ENCODE results near the gene SEMA5B.

SEMA5B gene

DNA sequence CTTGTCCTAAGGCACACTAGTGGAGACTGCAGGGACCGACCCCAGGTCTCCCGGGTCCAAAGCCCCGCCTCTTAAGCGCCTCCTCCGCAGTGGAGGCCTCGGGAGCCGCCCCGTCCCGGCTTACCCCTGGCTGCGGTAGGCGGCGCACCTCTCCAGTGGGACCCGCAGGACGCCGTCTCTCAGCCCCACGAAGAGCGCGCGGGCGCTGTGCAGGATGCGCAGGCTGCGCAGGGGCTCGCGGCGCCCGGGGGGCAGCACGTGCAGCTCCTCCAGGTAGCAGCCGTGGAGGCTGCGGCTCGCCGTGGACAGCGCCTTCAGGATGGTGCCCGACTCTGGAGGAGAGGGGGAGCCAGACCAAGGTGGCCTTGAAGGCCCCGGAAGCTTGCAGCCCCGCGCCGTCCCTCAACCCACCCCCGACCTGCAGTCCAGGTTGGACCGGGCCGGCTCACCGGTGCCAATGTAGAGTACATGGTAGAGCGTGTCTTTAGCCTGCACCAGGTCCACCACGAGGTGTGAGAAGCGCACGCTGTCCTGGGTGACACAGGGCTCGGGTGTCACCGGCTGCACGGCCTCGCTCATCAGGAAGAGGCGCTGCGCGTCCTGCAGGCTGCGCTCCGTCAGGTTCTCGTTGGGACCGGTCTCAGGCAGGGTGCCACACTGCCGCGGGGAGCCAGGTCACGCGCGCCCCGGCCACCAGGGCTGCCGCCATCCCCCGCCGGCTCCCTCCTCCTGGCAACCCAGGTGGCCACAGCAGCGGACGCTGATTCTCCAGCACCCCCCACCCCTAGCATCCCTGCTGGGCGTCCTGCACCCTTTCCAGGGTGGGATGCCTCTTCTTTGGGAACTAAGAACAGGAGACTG, 105.5 kb downstream of the SEMA5B start:
- no peak for DNase-seq

DNA sequence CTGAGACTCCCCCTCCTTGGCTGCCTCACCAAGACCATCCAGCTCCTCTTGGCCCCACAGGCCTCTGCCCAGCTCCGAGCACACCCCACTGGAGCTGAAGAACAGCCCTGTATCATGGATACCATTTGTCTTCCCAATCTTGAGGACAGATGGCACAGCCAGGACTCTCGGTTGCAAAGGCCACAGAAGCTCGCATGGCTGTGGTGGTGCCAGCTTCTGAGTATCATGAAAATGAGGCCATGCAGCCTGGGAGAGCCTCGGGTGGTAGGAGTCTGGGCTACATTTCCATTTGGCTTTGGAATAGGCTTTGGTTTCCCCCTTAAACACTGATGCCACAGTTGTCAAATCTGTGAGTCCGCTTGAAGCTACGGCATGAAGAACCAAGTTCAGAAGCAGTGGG, 106.6 kb downstream of the SEMA5B start:
- no peak for DNase-seq

DNA sequence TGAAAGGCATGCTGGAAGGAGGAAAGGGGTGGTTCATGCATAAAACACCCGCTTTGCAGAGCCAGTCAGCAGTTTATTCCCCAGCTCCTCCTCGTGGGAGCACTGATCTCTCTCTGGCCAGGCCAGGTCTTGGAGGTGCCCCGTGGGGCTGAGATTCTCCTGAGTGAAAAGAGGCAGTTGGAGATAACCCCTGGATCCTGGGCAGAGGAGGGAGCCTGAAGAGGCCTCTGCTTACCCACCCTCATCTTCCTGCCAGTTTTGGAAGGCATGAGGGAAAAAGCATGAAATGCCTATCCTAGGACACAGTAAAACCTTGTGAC, 108.3 kb downstream of the SEMA5B start:
- DNase-seq = no peak

DNA sequence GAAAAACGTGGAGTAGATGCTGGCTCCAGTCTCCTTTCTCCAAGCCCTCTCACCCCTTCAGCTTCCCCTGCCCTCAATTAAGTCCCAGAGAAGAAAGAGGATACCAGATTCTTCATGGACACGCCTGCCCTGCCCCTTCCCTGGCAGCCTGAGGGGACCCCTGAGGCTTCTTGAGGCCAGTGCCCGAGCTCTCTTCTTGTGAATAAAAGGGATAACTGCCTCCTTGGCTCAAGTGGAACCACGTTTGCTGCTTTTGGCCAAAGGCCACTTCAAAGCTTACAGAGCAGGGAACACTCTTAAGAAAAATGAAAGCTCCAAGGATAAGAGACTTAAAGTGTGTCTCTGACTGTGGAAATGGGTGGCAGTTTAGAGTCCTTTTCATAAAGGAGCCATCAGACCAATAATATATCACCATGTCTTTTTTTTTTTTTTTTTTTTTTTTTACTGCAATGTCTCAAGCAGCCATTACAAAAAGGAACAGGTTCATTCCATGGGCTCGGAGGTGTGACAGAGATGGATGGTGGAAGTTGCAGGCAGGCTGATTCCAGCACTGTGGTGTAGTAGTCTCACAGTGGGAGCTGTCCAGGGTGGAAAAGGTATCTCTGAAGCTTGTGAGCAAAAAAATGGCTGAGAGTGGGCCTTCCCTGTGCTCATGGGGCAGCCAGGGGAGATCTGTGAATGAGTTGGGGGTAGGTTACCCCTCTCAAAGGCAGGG, 108.8 kb downstream of the SEMA5B start:
- no peak for DNase-seq

DNA sequence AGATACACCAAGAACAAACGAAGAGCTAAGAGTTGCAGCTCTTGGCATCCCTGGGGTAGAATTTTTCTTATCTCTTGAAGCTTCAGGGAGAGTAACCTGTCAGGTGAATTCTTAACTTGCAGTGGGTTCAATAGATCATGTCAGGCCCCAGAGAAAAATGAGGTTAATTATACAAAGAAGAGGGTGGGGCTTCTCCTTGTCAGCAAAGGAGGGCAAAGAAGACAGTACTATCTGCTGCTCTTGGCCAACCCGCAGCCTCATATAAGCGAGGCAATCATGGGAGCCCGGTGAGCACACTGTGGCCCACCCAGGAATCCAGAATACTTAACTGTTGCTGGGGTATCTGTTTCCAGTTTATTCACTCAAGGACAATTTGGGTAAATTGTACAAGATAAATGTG, 110.2 kb downstream of the SEMA5B start:
- no peak for DNase-seq

DNA sequence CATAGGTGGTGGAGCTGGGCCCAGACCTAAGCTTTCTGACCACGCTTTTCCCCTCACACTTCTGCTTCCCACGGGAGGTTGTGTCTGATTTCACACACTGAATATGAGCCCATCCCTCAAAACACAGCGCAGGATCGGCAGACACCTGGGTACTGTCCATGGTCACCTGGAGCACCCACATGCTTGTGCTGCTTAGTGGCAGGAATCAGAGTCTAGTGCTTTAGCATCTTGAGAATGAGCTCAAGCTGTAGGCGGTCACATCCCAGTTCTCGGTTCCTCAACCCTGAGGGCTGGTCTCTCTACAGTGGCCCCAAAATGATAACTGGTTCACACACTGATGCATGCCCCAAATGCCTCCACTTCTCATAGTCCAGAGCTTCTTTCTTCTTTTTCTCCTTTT, 111.0 kb downstream of the SEMA5B start:
- no peak for DNase-seq

DNA sequence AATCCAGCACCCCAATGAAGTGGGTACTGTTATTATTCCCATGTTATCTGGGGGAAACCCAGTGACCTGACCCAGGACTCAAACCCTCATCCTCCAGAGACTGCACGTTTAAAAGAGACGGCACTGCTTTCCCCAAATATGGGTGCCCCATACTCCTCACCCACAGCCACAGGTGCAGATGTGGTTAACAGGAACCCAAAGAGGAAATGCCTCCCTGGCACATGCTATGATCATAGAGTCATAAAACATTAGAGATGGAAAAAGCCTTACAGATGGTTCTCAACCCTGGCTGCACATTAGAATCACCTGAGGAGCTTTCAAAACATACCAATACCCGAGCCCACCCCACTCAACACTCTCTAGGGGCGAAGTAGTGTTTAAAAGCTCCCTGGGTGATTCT, 111.5 kb downstream of the SEMA5B start:
- DNase-seq = no peak

DNA sequence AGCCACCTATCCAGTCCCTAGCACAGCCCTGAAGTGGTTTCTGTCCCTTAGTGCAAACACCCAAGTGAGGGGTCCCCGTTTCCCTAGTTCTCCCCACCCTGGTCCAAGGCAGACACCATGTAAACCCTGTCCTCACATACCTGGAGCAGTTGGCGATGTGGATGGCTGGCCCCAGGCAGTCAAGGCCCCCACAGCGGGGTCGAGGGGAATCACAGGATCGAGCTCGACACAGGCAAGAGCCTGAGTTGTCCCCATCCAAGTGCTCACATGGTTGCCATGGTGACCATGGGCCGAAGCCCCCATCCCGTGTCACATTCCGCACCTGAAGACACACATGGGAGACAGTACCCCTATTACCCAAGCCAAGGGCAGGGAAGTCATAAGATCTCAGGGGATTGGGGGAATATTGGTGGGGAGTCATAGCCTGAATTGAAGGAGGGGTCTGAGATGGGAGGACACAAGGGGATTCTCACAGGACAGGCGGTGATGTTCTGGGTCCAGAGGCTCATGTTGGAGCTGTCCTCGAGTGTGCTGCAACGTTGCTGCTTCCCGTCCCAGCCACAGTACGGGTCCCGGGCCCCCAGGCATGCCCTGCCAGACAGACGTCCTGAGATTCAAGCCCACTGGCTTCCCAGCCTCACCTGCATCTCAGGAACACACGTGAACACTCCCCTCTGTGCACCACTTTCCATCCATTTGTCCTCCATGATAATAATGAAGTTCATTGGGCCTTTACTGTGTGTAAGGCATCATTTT, 112.1 kb downstream of the SEMA5B start:
- DNase-seq = no peak

DNA sequence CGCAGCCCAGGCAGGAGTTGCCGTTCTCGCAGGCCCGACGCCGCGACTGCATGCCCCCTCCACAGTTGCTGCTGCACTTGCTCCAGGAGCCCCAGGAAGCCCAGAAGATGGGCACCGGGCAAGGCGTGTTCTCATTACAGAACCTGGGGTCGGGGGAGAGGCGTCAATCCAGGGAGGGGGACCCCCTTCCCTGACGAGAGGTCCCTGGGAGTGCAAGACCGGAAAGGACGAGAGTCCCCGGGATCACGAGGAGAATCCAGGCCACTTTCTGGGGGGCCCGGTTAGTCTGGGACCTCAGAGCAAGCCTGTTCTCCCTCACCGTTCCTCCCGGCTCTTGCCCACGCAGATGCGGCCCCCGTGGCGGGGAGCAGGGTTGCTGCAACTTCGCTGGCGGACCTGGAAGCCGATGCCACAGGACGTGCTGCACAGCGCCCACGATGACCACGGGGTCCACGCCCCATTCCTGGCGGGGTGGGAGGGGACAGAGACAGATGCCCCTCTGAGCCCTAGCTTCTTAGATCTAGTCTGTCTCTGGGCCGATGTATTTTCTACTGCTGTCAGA, 113.9 kb downstream of the SEMA5B start:
- DNase-seq = no peak

DNA sequence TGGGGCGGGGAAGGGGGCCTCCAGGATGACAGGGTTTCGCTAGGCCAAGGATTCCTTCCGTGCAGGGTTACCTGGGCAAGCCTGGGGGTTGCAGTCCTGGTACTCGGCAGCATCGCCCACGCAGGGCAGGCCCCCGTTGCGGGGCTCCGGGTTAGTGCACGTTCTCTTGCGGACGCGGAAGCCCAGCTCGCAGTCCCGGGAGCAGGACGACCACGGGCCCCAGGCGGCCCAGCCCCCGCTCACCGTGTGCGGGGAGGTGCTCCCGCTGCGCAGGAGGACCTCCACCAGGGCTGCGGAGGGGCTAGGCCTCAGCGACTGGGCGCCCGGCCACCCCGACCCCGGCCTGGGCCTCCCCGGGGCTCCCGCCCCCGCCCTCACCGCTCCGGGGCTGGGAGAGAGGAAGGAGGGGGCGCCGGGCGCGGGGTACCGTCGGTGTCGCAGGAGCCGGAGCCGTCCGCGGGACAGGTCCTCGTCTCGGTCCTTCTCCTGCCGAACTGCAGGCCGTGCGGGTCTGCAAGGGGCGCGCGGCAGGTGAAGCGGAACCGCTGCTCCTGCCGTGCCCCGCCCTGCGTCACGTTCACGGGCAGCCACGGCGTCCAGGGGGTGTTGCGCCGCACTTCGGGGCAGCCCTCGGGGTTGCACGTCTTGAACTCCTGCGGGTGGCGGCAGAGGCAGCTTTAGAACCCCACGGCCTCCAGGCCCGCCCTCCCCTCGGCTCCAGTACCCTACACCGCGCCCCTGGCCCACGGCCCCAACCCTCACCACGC, 114.6 kb downstream of the SEMA5B start:
- DNase-seq = no peak

DNA sequence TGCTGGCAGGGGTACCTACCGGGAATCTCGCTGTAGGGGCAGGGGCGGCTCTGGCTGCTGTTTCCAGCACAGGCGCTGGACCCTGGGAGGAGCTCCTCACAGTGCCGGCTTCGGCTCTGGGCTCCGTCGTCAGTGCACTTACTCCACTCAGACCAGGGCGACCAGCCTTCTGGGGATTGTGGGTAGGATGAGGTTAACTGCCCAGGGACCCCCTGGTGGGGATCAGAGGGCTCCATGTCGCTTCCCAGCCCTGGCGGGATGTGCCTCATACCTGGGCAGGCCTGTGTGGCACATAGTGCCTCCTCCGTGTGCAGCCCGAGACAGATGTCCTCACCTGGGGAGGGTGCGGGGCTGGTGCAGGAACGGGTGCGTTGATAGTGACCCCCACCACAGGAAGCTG, 115.7 kb downstream of the SEMA5B start:
- no peak for DNase-seq

DNA sequence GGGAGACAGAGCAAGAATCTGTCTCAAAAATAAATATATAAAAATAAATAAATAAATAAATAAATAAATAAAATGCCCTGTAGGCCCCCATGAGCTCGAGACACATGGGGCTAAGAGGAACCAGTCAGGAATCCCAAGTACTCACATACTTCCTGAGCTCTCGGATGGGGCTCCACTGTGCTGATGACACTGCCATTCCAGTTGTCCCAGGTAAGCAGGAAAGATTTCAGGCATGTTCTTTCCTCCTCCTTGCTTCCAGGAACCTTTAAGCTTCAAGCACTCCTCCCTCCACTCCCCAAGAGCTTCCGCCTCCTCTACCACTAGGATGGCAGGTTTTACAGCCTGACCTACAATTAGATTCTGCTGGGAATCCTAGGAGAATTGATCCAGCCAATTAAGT, 119.3 kb downstream of the SEMA5B start:
- no peak for DNase-seq

DNA sequence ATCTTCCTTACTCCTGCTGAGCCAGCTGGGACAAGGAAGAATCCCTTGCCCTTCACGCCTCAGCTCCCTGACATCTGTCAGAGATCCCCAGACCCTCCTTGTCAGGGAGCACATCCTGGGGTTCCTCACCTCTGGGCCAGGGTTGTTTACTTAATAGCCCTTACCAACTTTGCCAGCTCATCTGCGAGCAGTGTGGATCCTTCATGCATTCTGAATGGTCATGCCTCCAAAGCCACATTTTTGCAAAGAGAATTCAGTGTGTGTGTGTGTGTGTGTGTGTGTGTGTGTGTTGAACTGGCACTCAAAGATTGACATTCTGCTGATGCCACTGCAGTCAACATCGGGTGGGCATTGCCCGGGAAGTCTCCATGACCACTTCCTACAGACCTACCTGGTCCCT, 120.1 kb downstream of the SEMA5B start:
- no peak for DNase-seq

DNA sequence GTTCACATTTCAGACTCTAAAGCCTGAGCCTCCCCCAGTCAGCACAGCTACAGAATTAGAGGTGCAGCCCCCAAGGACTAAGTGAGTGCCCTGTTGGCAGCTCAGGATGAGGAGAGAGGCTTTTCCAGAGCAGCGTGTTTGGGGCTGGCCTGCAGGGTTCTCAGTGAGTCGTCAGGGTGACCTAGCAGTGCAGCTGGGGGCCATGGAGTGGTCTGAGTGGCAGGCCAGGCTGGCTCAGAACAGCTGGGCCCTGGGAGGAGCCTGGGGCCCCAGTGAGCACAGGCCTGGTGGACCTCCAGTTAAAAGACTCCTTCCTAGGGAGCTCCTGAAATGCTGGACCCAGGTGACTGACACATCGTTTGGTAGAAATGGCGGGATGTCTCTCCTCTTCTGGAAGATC, 124.4 kb downstream of the SEMA5B start:
- DNase-seq = no peak

DNA sequence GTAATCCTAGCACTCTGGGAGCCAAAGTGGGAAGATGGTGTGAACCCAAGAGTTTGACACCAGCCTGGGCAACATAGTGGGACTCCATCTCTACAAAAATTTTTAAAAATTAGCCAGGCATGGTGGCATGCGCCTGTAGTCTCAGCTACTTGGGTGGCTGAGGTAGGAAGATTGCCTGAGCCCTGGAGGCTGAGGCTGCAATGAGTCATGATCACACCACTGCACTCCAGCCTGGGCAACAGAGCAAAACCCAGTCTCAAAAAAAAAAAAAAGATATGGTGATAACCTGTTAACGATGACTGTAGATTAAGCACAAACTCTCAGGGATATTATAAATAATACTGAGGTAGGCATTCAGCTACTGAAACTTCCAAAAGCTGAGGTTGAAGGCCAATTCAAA, 125.2 kb downstream of the SEMA5B start:
- no peak for DNase-seq

DNA sequence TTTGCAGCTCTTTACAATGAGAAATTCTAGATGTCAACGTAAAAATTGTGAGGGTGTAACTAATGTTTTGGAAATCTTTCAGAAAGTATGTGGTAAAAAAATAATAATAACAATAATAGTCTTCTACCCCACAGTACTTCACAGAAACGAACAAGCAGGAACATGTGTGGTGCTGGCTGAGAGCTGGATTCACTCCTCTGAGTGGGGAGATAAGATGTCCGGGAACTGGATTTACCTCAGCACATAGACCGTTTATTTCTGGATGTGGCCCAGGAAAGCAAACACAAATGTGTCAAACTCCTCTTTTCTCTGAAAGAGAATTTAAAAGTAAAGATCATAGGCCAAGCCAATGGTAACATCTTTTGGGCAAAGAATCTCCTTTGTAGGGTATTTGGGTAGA, 129.3 kb downstream of the SEMA5B start:
- DNase-seq = no peak

DNA sequence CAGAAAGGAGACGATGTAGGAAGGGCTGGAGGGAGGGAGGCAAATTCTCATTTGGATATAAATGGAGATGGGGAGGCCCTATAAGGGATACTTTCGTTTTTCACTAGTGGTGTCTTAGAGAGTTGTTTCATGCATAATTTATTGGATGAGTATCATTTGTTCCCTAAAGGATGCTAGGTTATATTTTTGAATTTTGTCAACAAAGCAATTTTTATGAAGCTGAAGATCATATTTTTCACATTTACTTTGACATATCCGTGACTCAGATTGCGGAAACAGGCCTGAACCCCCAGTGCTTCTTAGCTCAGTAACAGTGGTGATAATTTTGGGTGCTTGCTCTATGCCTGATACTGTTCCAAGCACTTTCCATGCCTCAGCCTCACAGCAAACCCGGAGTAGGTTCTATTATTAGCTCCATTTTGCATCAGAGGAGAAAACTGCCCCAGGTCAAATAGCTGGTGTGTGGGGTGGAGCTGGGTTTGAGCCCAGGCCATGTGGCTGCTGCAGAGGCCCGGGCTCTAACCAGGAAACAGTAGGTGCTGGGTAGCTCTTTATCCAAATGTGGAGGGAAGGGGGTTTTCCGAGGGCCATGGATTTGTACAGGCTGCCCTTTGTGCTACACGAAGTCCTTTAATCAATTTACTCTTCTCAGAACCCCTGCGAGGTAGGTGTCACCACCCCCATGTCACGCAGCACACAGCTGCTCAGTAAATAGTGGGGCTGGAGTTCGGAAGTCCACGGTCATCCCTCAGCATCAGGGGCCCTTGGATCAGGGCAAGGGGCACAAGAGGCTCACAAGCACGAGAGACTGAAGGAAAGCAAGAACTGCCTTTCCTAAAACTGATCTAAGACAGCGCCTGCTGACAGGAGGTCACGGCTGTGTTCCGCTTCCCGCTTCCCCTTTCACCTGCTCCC, 133.6 kb downstream of the SEMA5B start:
- no peak for DNase-seq

DNA sequence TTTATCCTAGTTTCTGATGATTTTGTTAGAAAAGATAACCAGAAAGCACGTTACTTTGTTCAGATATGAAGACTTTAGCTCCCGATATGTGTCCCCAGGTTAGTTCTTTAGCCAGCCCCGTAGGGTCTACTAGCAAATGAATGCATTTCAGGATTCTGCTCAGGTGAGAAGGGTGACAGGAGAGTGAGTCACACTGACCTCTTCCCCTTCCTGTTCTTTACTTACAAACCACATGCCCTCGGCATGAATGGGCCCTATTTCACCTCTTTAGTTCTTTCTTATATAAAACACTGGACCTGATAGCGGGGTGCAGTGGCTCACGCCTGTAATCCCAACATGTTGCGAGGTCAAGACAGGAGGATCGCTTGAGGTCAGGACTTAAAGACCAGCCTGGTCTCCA, 134.3 kb downstream of the SEMA5B start:
- DNase-seq = no peak

DNA sequence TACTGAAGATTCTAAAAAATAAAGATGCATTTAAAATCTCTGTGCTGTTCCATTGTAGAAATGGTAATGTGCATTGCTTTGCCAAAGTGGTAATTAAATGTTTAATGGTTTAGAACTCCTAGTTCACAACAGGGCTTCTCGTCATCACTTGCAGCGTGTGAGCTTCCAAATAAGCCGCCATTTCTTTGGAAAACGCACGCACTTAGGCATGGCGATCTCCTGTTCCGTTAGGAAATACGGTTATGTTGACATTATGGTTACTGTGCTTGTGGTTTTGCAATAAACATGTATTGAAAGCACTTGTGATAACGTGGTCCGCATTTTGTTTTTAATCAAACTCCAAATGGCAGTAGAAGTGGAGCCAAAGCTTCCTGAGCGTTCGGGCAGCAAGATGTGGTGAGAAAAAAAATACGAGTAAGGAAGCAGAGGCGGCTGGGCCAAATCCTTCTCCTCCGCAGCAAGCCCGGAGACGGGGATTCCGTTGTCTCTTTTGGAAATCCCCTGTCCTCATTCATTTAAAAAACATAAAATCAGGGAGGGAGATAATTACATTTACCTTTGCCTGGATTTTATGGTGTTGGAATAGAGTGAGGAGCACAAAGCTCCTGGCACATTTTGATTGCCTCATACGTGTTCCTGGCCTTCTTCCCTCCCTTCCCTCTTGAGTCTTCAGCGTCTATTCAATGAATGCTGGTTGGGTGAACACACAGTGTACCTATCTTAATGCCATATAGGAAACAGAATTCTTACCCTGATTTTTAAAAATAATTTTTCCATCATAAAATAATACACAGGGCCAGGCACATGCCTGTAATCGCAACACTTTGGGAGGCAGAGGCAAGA, 135.2 kb downstream of the SEMA5B start:
- DNase-seq = no peak

DNA sequence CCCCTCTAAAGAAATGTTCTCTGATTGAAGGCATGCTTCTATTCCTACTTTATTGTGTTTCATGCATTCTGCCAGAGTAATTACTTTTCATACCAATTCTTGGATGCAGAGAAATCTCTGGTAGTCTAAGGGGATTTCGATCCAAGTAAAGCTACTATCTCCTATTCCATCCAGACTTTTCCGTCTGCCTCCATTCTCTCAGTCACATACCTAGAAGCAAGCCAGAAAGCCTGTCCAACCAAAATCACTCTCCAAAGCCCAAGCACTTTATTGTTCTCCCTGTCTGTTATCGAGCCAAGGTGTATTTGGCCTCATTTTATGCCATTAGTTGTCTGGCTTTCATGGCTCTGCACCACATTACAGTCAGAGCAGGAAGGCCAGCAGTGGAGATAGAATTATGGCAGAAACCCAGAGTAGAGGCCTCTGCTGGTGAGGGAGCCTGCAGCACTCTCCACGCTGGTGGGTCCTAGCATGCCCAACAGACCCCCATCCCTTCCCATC, 136.8 kb downstream of the SEMA5B start:
- no peak for DNase-seq
